CD4-positive, CD25-positive, alpha-beta regulatory T cell (primary cell): Measurements from ENCODE around the gene EPB41L2. TPM values are rescaled to one million over a fixed set of nuclear protein-coding genes. Genes with fewer than 3 reads are reported as not detected.

ENCODE experiments used
- ATAC-seq, 2 donors: fragments of 150-1000 bp; cut with Tn5 transposase; one replicate each; pipeline ENCODE4 v1.10.0; 2021; ENCODE audit warnings: low read depth in 2 of 2, moderate number of reproducible peaks in 2 of 2, moderate library complexity in 1 of 2
- DNase-seq, 3 donors: peaks; one replicate each; pipeline versions ENCODE4 v3.0.0 to v3.0.0-alpha.2; 2012 to 2022; ENCODE audit warnings: mixed read lengths in 1 of 3
- H3K27ac ChIP-seq: one replicate; pipeline ENCODE4 v1.7.0; 2013; ENCODE audit warnings: mild to moderate bottlenecking, low read length; ENCODE audit not compliant: insufficient read depth, poor library complexity, severe bottlenecking
- H3K27me3 ChIP-seq: one replicate; pipeline ENCODE4 v1.7.0; 2013; ENCODE audit warnings: low read length; ENCODE audit not compliant: control insufficient read depth, insufficient read depth
- H3K36me3 ChIP-seq: one replicate; pipeline ENCODE4 v1.7.0; 2013; ENCODE audit warnings: mild to moderate bottlenecking, low read length, moderate library complexity; ENCODE audit not compliant: control insufficient read depth, insufficient read depth
- H3K4me1 ChIP-seq: 2 replicates; pipeline ENCODE4 v1.7.0; 2013; ENCODE audit warnings: mild to moderate bottlenecking, low read length; ENCODE audit not compliant: insufficient read depth, control insufficient read depth, poor library complexity, severe bottlenecking
- H3K4me3 ChIP-seq: one replicate; pipeline ENCODE4 v1.7.0; 2013; ENCODE audit warnings: low read depth, mild to moderate bottlenecking, low read length, moderate library complexity
- H3K9me3 ChIP-seq, 2 experiments: 1 replicate in 1 of 2; 2 replicates in 1 of 2; pipeline ENCODE4 v1.7.0; 2013; ENCODE audit warnings: low read length in 2 of 2, mild to moderate bottlenecking in 1 of 2, moderate library complexity in 1 of 2; ENCODE audit not compliant: control insufficient read depth in 2 of 2
- H3K27ac Mint-ChIP-seq, 3 donors: one replicate each; pipeline ENCODE4 v1.8.0; 2020 to 2022; ENCODE audit warnings: mild to moderate bottlenecking in 3 of 3, mixed read lengths in 3 of 3, moderate library complexity in 2 of 3
- H3K27me3 Mint-ChIP-seq: one replicate; pipeline ENCODE4 v1.8.0; 2022; ENCODE audit warnings: mild to moderate bottlenecking, mixed read lengths
- H3K36me3 Mint-ChIP-seq: one replicate; pipeline ENCODE4 v1.8.0; 2020; ENCODE audit warnings: mixed read lengths
- H3K4me1 Mint-ChIP-seq, 4 donors: one replicate each; pipeline ENCODE4 v1.8.0; 2020 to 2022; ENCODE audit warnings: mixed read lengths in 4 of 4, mild to moderate bottlenecking in 1 of 4
- H3K4me3 Mint-ChIP-seq, 4 donors: one replicate each; pipeline ENCODE4 v1.8.0; 2020 to 2022; ENCODE audit warnings: mild to moderate bottlenecking in 4 of 4, mixed read lengths in 4 of 4, moderate library complexity in 3 of 4
- H3K9me3 Mint-ChIP-seq, 7 donors: one replicate each; pipeline ENCODE4 v1.8.0; 2020 to 2022; ENCODE audit warnings: mixed read lengths in 7 of 7, mild to moderate bottlenecking in 3 of 7, moderate library complexity in 2 of 7
- polyA plus RNA-seq, 4 donors: library from polyadenylated mRNA; unstranded; fragments of 300-500 nt; fragmentation: Illumina TruSeq; gene quantifications; one replicate each; pipeline ENCODE4 v1.2.3, GENCODE V29; 2021
- total RNA-seq: library from RNA; stranded (reverse); gene quantifications from one replicate; pipeline ENCODE4 v1.2.3, GENCODE V29; 2022

EPB41L2 gene
- total and polyA plus RNA-seq, 5 donors from 2014 or later: 3.3 to 13.6 (median 3.8) TPM

- Histone ChIP-seq H3K9me3 (no peaks in the 10 kb centered on the region), H3K27me3 (no peaks in the 10 kb centered on the region), H3K27ac (no peak overlapping the region), H3K4me1 (peaks cover 8% of the 10 kb centered on the region), H3K4me3 (no peak overlapping the region), H3K36me3 (no peaks in the 10 kb centered on the region)
- Mint-ChIP-seq H3K4me1 (peaks cover 5 to 26% (median 10%) of the 10 kb centered on the region in 4 donors), H3K27me3 (no peaks in the 10 kb centered on the region), H3K36me3 (peaks cover 5% of the 10 kb centered on the region), H3K9me3 (no peaks in the 10 kb centered on the region), H3K4me3 (no peak overlapping the region), H3K27ac (no peak overlapping the region)
- DNase-seq: no peak
- no peak for ATAC-seq
Measured at GRCh38 chr6:130853555-130854183, 209.4 kb downstream of the EPB41L2 start.

DNA sequence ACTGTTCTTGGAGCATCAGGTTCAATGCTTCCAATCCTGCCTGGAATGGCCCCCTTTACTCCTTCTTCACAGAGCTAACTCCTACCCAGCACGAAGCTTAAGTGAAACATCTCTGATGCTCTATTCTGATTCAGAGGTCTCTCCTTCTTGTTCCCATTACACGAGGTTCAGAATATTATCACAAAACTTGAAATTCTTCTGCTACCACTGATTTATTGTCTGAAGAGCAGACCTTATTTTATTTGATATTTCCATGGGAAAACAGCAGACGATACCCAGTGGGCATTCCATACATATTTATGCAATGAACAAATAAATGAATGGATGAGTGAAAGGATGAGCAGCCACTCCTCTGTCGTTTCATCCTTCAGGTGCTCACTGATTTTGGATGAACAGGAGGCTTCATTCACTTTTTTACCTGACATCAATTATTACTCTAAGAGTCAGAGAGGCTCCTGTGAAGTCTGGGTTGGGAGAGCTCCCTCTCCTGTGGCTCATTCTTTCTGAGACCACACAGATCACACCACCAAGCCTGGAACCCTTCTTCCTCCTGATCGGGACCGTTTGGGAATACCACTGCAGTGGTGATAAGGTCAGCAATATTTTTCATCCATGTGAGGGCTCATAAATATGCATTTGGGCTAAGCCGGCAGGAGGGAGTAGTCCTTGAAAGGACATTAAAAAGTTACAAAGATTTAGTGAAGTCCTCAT is 210.0 kb downstream of the EPB41L2 start:
- Mint-ChIP-seq H3K36me3 (peaks cover 5% of the 10 kb centered on the region), H3K27me3 (no peaks in the 10 kb centered on the region), H3K9me3 (no peaks in the 10 kb centered on the region), H3K27ac (no peak overlapping the region), H3K4me3 (no peak overlapping the region), H3K4me1 (peaks cover 5 to 28% (median 11%) of the 10 kb centered on the region in 4 donors)
- no peaks in the 10 kb centered on the region for H3K27me3 ChIP-seq
- no peaks in the 10 kb centered on the region for H3K36me3 ChIP-seq
- ATAC-seq: no peak
- peaks cover 8% of the 10 kb centered on the region for H3K4me1 ChIP-seq
- H3K27ac ChIP-seq: no peak overlapping the region
- no peaks in the 10 kb centered on the region for H3K9me3 ChIP-seq
- H3K4me3 ChIP-seq: no peak overlapping the region
- no peak for DNase-seq

DNA sequence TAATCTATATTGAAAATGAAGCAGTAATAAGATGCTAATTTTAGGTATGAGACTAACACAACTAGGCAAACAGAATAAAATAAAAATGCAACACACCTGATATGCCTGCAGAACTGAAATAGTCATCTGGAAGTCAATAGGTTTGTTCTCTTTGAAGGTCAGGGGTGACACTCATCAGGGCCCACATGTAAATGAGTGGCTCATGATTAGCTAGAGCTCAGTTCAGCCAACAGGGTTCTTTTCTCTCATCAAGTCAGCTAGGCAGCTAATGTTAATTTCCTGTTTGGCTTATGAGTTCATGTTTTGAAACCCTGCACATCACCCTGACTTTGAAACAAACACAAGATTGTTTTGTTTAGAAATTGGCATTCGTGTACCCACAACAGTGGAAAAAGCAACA is 212.0 kb downstream of the EPB41L2 start:
- no peaks in the 10 kb centered on the region for H3K27me3 ChIP-seq
- no peak overlapping the region for H3K27ac ChIP-seq
- Mint-ChIP-seq H3K4me3 (no peak overlapping the region), H3K4me1 (peaks cover 5 to 28% (median 11%) of the 10 kb centered on the region in 4 donors), H3K36me3 (peaks cover 5% of the 10 kb centered on the region), H3K27me3 (no peaks in the 10 kb centered on the region), H3K9me3 (no peaks in the 10 kb centered on the region), H3K27ac (peak overlapping the region in 2 of 3 donors; percentile 9 to 12)
- peak in 2 of 3 donors; percentile 13 to 26 for DNase-seq
- H3K36me3 ChIP-seq: no peaks in the 10 kb centered on the region
- H3K9me3 ChIP-seq: no peaks in the 10 kb centered on the region
- no peak overlapping the region for H3K4me3 ChIP-seq
- peak; percentile 25 to 33 for ATAC-seq
- H3K4me1 ChIP-seq: peaks cover 8% of the 10 kb centered on the region

- H3K27ac Mint-ChIP-seq: no peak overlapping the region
- Histone ChIP-seq H3K4me3 (no peak overlapping the region), H3K36me3 (no peaks in the 10 kb centered on the region), H3K27me3 (no peaks in the 10 kb centered on the region), H3K4me1 (peaks cover 8% of the 10 kb centered on the region), H3K27ac (no peak overlapping the region), H3K9me3 (no peaks in the 10 kb centered on the region)
- no peaks in the 10 kb centered on the region for H3K27me3 Mint-ChIP-seq
- H3K4me1 Mint-ChIP-seq: peaks cover 5 to 28% (median 11%) of the 10 kb centered on the region in 4 donors
- H3K36me3 Mint-ChIP-seq: peaks cover 5% of the 10 kb centered on the region
- ATAC-seq: no peak
- no peak for DNase-seq
- no peaks in the 10 kb centered on the region for H3K9me3 Mint-ChIP-seq
- H3K4me3 Mint-ChIP-seq: no peak overlapping the region
Measured at GRCh38 chr6:130849594-130849993, 213.5 kb downstream of the EPB41L2 start.

DNA sequence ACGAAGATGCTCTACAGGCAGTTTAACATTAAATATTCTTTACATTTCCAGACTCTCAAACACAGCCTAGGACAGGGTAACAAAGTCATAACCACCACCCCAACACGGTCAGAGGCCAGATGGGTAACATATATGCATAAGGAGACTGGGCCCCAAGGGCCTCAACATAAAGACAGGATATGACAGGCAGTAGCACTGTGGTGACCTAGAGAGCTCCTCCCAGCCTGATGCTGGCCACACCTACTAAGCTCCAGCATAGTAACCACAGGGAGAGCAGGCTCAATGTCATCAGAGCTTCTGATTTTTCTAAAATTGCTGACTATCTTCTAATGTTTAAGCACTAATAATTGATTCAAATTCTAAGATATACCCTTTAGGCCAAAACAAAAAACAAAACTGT is 214.1 kb downstream of the EPB41L2 start:
- H3K9me3 Mint-ChIP-seq: no peaks in the 10 kb centered on the region
- DNase-seq (peak in 2 of 3 donors; percentile 29 to 72), ATAC-seq (peak; percentile 81 to 88)
- Histone ChIP-seq H3K9me3 (no peaks in the 10 kb centered on the region), H3K36me3 (no peaks in the 10 kb centered on the region), H3K27ac (no peak overlapping the region), H3K4me3 (no peak overlapping the region), H3K4me1 (peaks cover 8% of the 10 kb centered on the region), H3K27me3 (no peaks in the 10 kb centered on the region)
- H3K4me1 Mint-ChIP-seq: peaks cover 5 to 28% (median 11%) of the 10 kb centered on the region in 4 donors
- H3K27me3 Mint-ChIP-seq: no peaks in the 10 kb centered on the region
- peak overlapping the region in 2 of 3 donors; percentile 31 to 39 for H3K27ac Mint-ChIP-seq
- H3K36me3 Mint-ChIP-seq: peaks cover 5% of the 10 kb centered on the region
- H3K4me3 Mint-ChIP-seq: no peak overlapping the region

DNA sequence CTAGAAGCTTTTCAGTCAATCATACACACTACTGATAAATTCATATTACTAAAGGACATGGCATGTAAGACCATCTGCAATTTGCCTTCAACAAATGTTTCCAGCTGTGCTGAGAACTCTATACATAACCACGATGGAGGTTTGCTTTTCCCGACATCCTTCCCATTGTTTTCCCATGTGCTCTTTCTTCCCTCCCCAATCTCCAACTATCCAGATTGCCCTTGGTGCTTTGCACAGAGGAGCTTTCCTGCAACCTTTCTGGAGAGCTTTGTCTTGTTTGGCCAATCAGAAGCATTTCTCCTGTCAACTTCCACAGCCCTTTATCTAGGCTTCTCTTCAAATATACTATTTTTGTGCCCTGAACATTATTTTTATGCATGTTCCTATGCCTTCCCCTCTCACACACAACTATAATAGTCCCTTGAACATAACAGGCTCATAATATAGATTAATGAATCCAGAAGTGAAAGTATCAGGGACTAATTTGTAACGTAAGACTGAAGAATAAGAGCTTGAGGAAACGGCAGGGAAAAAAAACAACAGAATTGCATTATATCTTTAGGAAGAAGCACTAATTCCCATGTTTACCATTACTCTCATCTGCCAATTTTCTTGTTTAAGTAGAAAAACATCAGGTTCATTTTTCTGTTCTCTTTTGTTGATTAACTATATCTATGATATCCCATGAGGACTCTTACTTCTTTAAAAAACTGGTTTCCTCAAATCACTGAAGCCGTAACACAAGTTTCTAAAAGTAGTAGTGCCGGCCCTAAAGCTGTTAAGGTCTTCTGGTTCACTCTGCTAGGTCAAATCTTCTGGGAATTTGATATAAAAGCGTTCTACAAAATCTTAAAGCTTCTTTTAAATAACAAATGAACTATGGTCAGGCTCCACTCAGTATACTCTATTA is 215.8 kb downstream of the EPB41L2 start:
- Histone ChIP-seq H3K4me1 (peaks cover 8% of the 10 kb centered on the region), H3K4me3 (no peak overlapping the region), H3K27ac (no peak overlapping the region), H3K9me3 (no peaks in the 10 kb centered on the region), H3K36me3 (no peaks in the 10 kb centered on the region), H3K27me3 (no peaks in the 10 kb centered on the region)
- DNase-seq (no peak), ATAC-seq (no peak)
- H3K27me3 Mint-ChIP-seq: no peaks in the 10 kb centered on the region
- peaks cover 8 to 28% (median 12%) of the 10 kb centered on the region in 4 donors for H3K4me1 Mint-ChIP-seq
- no peak overlapping the region for H3K4me3 Mint-ChIP-seq
- H3K9me3 Mint-ChIP-seq: no peaks in the 10 kb centered on the region
- no peaks in the 10 kb centered on the region for H3K36me3 Mint-ChIP-seq
- H3K27ac Mint-ChIP-seq: peak overlapping the region in 2 of 3 donors; percentile 20 to 89

DNA sequence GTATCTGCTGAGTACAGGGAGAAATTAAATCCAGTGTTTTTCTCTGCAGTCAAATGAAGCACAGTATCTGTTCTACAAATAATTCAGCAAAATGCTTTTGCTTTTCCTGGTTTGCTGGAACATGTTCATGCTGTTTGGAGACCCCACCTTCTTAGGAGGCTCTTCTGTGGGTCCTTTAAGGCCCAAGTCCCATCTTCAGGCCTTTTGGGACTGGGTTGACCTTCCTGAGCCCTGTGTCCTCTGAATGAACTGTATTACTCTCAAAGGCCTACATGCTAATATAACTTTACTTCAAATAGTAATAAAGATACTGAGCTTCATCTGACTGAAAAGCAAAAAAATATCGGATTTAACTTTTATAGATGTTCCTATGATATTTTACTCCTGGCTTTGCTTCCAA is 216.5 kb downstream of the EPB41L2 start:
- H3K9me3 Mint-ChIP-seq: no peaks in the 10 kb centered on the region
- DNase-seq (no peak), ATAC-seq (no peak)
- peak overlapping the region in 2 of 3 donors; percentile 20 to 39 for H3K27ac Mint-ChIP-seq
- no peaks in the 10 kb centered on the region for H3K36me3 Mint-ChIP-seq
- Histone ChIP-seq H3K27me3 (no peaks in the 10 kb centered on the region), H3K27ac (no peak overlapping the region), H3K9me3 (no peaks in the 10 kb centered on the region), H3K36me3 (no peaks in the 10 kb centered on the region), H3K4me1 (peaks cover 8% of the 10 kb centered on the region), H3K4me3 (no peak overlapping the region)
- H3K4me1 Mint-ChIP-seq: peaks cover 8 to 22% (median 10%) of the 10 kb centered on the region in 4 donors
- no peaks in the 10 kb centered on the region for H3K27me3 Mint-ChIP-seq
- H3K4me3 Mint-ChIP-seq: no peak overlapping the region
